ENCODE data around the gene KYAT1.

- TF ChIP-seq POLR2A (IDR thresholded peaks at IDR 0.05) (no peak), CTCF (IDR thresholded peaks at IDR 0.05) (no peak)
Measured at GRCh38 chr9:128901379-128901778, 19.6 kb upstream of the KYAT1 start.
